KMS-11 (cell line): ENCODE measurements around the gene DSC1.
A peak's percentile ranks its signal among the peaks of the same experiment; 100 is the strongest.
"Not testable (repeated sequence)": the region's sequence is repeated elsewhere in the genome, so short reads cannot be mapped to it uniquely, and the experiment has no call there.

Source experiments
- H2AFZ ChIP-seq: fragments of 200-600 bp; sonication (generic); 2 replicates; pipeline ENCODE4 v1.6.1; 2016; ENCODE audit warnings: antibody characterized with exemption, mixed run types, low read depth
- H3K27ac ChIP-seq: fragments of 200-600 bp; sonication (generic); 2 replicates; pipeline ENCODE4 v1.6.1; 2016; ENCODE audit warnings: mild to moderate bottlenecking, mixed run types
- H3K27me3 ChIP-seq: fragments of 200-600 bp; sonication (generic); 2 replicates; pipeline ENCODE4 v1.6.1; 2017; ENCODE audit warnings: mild to moderate bottlenecking, low read depth, mixed run types, moderate library complexity; ENCODE audit not compliant: insufficient read depth
- H3K36me3 ChIP-seq: fragments of 200-600 bp; sonication (generic); 2 replicates; pipeline ENCODE4 v1.6.1; 2017; ENCODE audit warnings: mild to moderate bottlenecking, mixed run types; ENCODE audit not compliant: insufficient read depth
- H3K4me1 ChIP-seq: fragments of 200-600 bp; sonication (generic); 2 replicates; pipeline ENCODE4 v1.6.1; 2016; ENCODE audit warnings: mild to moderate bottlenecking, low read depth, mixed run types; ENCODE audit not compliant: poor library complexity, severe bottlenecking
- H3K4me2 ChIP-seq: fragments of 200-600 bp; sonication (generic); 2 replicates; pipeline ENCODE4 v1.7.0; 2016; ENCODE audit warnings: mild to moderate bottlenecking, mixed run types
- H3K4me3 ChIP-seq: fragments of 200-600 bp; sonication (generic); IDR thresholded peaks from 2 replicates; pipeline ENCODE4 v1.6.1; 2017; ENCODE audit warnings: low read depth, low read length, mixed read lengths; ENCODE audit not compliant: insufficient read depth
- H3K79me2 ChIP-seq: fragments of 200-600 bp; sonication (generic); 2 replicates; pipeline ENCODE4 v1.6.1; 2016; ENCODE audit warnings: low read depth, mixed run types; ENCODE audit not compliant: insufficient read depth
- H3K9ac ChIP-seq: fragments of 200-600 bp; sonication (generic); 2 replicates; pipeline ENCODE4 v1.6.1; 2016; ENCODE audit warnings: mild to moderate bottlenecking, mixed run types
- H4K20me1 ChIP-seq: fragments of 200-600 bp; sonication (generic); 2 replicates; pipeline ENCODE4 v1.6.1; 2016; ENCODE audit warnings: mild to moderate bottlenecking, mixed run types; ENCODE audit not compliant: insufficient read depth
- TF ChIP-seq, protein P1 (sequence below): fragments of 200-600 bp; sonication (generic); conservative IDR thresholded peaks from 2 replicates; pipeline ENCODE4 v1.6.1; 2017; ENCODE audit warnings: low read depth, mild to moderate bottlenecking, antibody characterized with exemption, low read length, moderate library complexity, mixed read lengths

Gene DSC1

DNA sequence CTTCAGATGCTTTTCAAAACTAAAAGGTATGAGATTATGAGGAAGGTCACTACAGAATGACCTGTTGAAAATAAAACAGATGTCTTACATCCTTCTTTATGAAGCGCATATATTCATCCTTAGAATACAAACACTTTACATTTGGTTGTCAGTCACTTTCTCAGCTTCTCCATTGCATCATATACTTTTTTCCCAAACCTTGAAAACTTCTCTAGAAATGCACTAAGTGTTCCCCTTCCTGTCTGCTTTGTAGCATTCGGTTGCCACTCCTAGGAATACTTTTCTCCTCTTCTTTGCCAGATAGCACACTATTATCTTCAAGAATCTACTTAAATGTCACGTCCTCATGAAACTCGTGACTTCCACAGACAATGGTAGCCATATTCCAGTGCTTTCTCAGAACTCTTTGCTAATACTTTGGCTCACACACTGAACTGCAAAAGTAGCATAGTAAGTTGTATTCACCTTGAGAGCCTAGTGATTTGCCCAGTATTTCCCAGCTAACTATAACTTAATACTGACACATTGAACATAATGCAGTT is 27.6 kb downstream of the DSC1 start:
- TF ChIP-seq, protein P1, sequence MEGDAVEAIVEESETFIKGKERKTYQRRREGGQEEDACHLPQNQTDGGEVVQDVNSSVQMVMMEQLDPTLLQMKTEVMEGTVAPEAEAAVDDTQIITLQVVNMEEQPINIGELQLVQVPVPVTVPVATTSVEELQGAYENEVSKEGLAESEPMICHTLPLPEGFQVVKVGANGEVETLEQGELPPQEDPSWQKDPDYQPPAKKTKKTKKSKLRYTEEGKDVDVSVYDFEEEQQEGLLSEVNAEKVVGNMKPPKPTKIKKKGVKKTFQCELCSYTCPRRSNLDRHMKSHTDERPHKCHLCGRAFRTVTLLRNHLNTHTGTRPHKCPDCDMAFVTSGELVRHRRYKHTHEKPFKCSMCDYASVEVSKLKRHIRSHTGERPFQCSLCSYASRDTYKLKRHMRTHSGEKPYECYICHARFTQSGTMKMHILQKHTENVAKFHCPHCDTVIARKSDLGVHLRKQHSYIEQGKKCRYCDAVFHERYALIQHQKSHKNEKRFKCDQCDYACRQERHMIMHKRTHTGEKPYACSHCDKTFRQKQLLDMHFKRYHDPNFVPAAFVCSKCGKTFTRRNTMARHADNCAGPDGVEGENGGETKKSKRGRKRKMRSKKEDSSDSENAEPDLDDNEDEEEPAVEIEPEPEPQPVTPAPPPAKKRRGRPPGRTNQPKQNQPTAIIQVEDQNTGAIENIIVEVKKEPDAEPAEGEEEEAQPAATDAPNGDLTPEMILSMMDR, result no peak
- Histone ChIP-seq H3K36me3 (no peaks in the 10 kb centered on the region), H2AFZ (no peak overlapping the region), H3K27ac (no peak overlapping the region), H3K4me3 (no peak overlapping the region), H3K4me2 (no peak overlapping the region), H3K9ac (no peak overlapping the region), H3K4me1 (no peaks in the 10 kb centered on the region), H3K27me3 (no peaks in the 10 kb centered on the region), H3K79me2 (no peaks in the 10 kb centered on the region), H4K20me1 (no peaks in the 10 kb centered on the region)

DNA sequence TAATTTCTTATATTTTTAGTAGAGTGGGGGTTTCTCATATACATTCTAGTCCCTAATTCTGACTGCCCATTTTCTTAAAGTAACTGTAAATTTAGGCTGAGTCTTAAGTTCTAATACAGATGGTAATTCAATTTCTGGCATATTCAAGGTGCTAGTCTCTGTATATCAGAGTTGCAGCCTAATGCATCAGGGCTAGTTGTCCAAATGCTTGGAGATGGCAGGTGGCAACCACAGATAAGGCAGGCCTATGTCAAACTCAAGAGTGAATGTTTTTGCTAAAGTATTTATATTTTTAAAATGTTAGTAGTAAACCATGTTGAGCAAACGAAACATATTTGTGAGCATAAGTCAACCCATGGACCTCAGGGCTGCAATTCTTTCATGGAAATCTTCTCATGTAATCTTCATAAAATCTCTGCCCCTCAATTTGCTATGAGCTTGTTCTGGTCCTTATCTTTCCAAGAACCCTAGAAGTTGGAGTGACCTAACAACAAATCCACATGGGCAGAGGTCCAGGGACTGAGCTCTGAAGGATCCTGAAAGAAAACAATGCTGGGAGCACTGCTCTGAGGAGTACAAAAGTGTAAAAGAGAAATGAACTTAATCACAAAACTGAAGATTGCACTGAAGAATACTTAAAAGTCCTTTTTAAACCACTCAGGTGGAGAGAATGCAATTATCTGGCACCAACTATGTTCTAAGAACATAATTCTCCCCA is 33.1 kb downstream of the DSC1 start:
- H3K27ac ChIP-seq, result no peak overlapping the region
- no peaks in the 10 kb centered on the region for H3K36me3 ChIP-seq
- no peak overlapping the region for H2AFZ ChIP-seq
- H3K27me3 ChIP-seq, result no peaks in the 10 kb centered on the region
- no peaks in the 10 kb centered on the region for H4K20me1 ChIP-seq
- H3K9ac ChIP-seq, result no peak overlapping the region
- H3K4me3 ChIP-seq, result no peak overlapping the region
- TF ChIP-seq, protein P1, result no peak
- H3K4me1 ChIP-seq, result no peaks in the 10 kb centered on the region
- no peaks in the 10 kb centered on the region for H3K79me2 ChIP-seq
- no peak overlapping the region for H3K4me2 ChIP-seq

DNA sequence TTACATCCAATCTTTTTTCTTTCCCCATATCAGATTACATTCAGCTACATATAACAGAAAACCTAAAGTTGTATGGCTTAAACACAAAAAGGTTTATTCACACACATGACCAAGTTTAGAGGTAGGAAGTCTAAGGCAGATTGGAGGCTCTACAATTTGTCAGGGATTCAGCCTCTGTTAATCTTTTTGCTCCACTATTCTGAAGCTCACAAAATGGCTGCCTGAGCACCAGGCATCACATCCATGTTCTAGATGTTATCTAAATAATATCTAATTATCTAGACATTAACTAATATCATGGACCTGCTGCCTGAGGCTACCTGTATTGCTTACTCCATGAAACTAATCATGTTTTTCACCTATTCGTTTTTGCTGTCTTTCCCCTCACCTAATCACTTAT is 36.8 kb downstream of the DSC1 start:
- no peak overlapping the region for H3K9ac ChIP-seq

DNA sequence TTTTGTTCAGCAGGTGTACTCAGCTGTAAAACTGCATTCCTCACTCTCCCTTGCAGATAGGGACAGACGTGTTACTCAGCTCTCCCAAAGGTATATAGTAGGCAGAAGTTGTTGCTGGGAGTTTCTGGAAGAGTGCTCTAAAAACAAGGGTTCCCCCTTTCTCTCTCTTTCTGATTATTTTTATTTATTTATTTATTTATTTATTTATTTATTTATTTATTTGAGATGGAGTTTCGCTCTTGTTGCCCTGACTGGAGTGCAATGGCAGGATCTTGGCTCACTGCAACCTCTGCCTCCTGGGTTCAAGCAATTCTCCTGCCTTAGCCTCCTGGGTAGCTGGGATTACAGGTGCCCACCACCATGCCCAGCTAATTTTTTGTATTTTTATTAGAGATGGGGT is 39.5 kb downstream of the DSC1 start:
- not testable (repeated sequence) for H3K4me2 ChIP-seq, H3K9ac ChIP-seq, H4K20me1 ChIP-seq, H3K27me3 ChIP-seq, H3K79me2 ChIP-seq, H3K4me1 ChIP-seq, H3K27ac ChIP-seq, H2AFZ ChIP-seq, H3K36me3 ChIP-seq, H3K4me3 ChIP-seq

More for the DNA sequence above, 36.8 kb downstream of the DSC1 start:
- no peaks in the 10 kb centered on the region for H3K27me3 ChIP-seq
- H3K27ac ChIP-seq, result no peak overlapping the region
- no peaks in the 10 kb centered on the region for H3K36me3 ChIP-seq
- peaks cover 4% of the 10 kb centered on the region for H3K4me1 ChIP-seq
- no peak overlapping the region for H3K4me3 ChIP-seq
- no peaks in the 10 kb centered on the region for H3K79me2 ChIP-seq
- H2AFZ ChIP-seq, result no peak overlapping the region
- no peaks in the 10 kb centered on the region for H4K20me1 ChIP-seq
- H3K4me2 ChIP-seq, result no peak overlapping the region
- TF ChIP-seq, protein P1, result no peak

DNA sequence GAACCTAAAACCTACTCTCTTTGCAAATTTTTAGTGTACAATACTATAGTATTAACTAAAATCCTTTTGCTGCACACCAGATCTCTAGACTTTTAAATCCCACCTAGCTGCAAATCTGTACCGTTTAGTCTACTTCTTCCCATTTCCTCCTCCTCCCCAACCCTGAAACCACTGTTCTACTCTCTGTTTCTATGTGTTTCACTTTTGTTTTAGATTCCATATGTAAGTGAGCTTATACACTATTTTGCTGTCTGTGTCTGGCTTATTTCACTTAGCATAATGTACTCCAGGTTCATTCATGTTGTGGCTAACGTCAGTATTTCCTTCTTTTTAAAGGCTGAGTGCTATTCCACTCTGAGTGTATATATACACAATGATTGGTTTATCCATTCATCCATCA is 42.1 kb downstream of the DSC1 start:
- no peak overlapping the region for H3K27ac ChIP-seq
- no peaks in the 10 kb centered on the region for H3K36me3 ChIP-seq
- H3K79me2 ChIP-seq, result no peaks in the 10 kb centered on the region
- H3K4me3 ChIP-seq, result no peak overlapping the region
- H3K9ac ChIP-seq, result no peak overlapping the region
- H3K4me1 ChIP-seq, result peaks cover 8% of the 10 kb centered on the region
- no peaks in the 10 kb centered on the region for H4K20me1 ChIP-seq
- H3K4me2 ChIP-seq, result peak overlapping the region; percentile 3; the same call in 1 of the 2 replicates
- no peaks in the 10 kb centered on the region for H3K27me3 ChIP-seq
- TF ChIP-seq, protein P1, result no peak
- H2AFZ ChIP-seq, result no peak overlapping the region
